ENCODE results near the gene ALMS1.

Gene ALMS1

GRCh38 chr2:73385504-73386341, at the start of gene ALMS1:
Gene ALMS1 (plus strand): TSS chr2:73385836. CDS start chr2:73385869, 33 bp downstream.
- Histone ChIP-seq H3K36me3 (ENCODE audit: low read length) (0 out of 2 replicates have a peak, but pooled peaks cover 4% of the 10 kb centered on the region), H3K9me3 (ENCODE audit: insufficient read depth, low read length) (no peaks in the 10 kb centered on the region), H3K9ac (ENCODE audit: low read length) (peak within 1 kb of the TSS; percentile 78), H3K9me2 (replicated peaks; ENCODE audit: insufficient read depth, low read length) (no peaks in the 10 kb centered on the region), H3K27me3 (ENCODE audit: low read length) (no peaks in the 10 kb centered on the region), H3K4me2 (ENCODE audit: low read depth, low read length, poor library complexity, severe bottlenecking) (peak within 1 kb of the TSS; percentile 93), H3K27ac (ENCODE audit: low read depth, low read length) (peak within 1 kb of the TSS; percentile 79), H2AFZ (ENCODE audit: low read depth, low read length, severe bottlenecking) (peak within 1 kb of the TSS; percentile 99), H3F3A (ENCODE audit: insufficient read depth) (no peaks in the 10 kb centered on the region), H3K4me3 (ENCODE audit: insufficient read depth, low read length, poor library complexity, severe bottlenecking) (peak within 1 kb of the TSS; percentile 85), H4K20me1 (ENCODE audit: low read depth, low read length) (peaks cover 5% of the 10 kb centered on the region; the same call in 1 of the 2 replicates), H3K79me2 (ENCODE audit: insufficient read depth, low read length) (peaks cover 44% of the 10 kb centered on the region)
- TF ChIP-seq EZH2phosphoT487 (conservative IDR thresholded peaks at IDR 0.05; ENCODE audit: low read length) = no peak
- no peak for TF ChIP-seq CTCF (IDR thresholded peaks at IDR 0.05; ENCODE audit: insufficient read depth, low read length, poor library complexity, severe bottlenecking)

- TF ChIP-seq EZH2phosphoT487 (conservative IDR thresholded peaks at IDR 0.05; ENCODE audit: low read length) (no peak), CTCF (IDR thresholded peaks at IDR 0.05; ENCODE audit: insufficient read depth, low read length, poor library complexity, severe bottlenecking) (no peak)
- H3K4me3 ChIP-seq (ENCODE audit: insufficient read depth, low read length, poor library complexity, severe bottlenecking) = no peak overlapping the region
- H3K36me3 ChIP-seq (ENCODE audit: low read length) = no peaks in the 10 kb centered on the region
- no peaks in the 10 kb centered on the region for H3F3A ChIP-seq (ENCODE audit: insufficient read depth)
- H3K9me3 ChIP-seq (ENCODE audit: insufficient read depth, low read length) = no peaks in the 10 kb centered on the region
- no peak overlapping the region for H3K9ac ChIP-seq (ENCODE audit: low read length)
- H3K79me2 ChIP-seq (ENCODE audit: insufficient read depth, low read length) = no peaks in the 10 kb centered on the region
- peak overlapping the region; percentile 14 for H3K4me2 ChIP-seq (ENCODE audit: low read depth, low read length, poor library complexity, severe bottlenecking)
- no peaks in the 10 kb centered on the region for H4K20me1 ChIP-seq (ENCODE audit: low read depth, low read length)
- H3K27ac ChIP-seq (ENCODE audit: low read depth, low read length) = no peak overlapping the region
- H3K27me3 ChIP-seq (ENCODE audit: low read length) = no peaks in the 10 kb centered on the region
- no peaks in the 10 kb centered on the region for H3K9me2 ChIP-seq (replicated peaks; ENCODE audit: insufficient read depth, low read length)
- no peak overlapping the region for H2AFZ ChIP-seq (ENCODE audit: low read depth, low read length, severe bottlenecking)
Measured at GRCh38 chr2:73337828-73338227, 47.8 kb upstream of the ALMS1 start.

- H3K9me2 ChIP-seq (replicated peaks; ENCODE audit: insufficient read depth, low read length) = no peaks in the 10 kb centered on the region
- H2AFZ ChIP-seq (ENCODE audit: low read depth, low read length, severe bottlenecking) = no peak overlapping the region
- no peaks in the 10 kb centered on the region for H3K36me3 ChIP-seq (ENCODE audit: low read length)
- H4K20me1 ChIP-seq (ENCODE audit: low read depth, low read length) = no peaks in the 10 kb centered on the region
- H3F3A ChIP-seq (ENCODE audit: insufficient read depth) = no peaks in the 10 kb centered on the region
- H3K27ac ChIP-seq (ENCODE audit: low read depth, low read length) = no peak overlapping the region
- H3K9me3 ChIP-seq (ENCODE audit: insufficient read depth, low read length) = no peaks in the 10 kb centered on the region
- TF ChIP-seq CTCF (IDR thresholded peaks at IDR 0.05; ENCODE audit: insufficient read depth, low read length, poor library complexity, severe bottlenecking) (no peak), EZH2phosphoT487 (conservative IDR thresholded peaks at IDR 0.05; ENCODE audit: low read length) (no peak)
- no peak overlapping the region for H3K9ac ChIP-seq (ENCODE audit: low read length)
- no peaks in the 10 kb centered on the region for H3K27me3 ChIP-seq (ENCODE audit: low read length)
- no peaks in the 10 kb centered on the region for H3K79me2 ChIP-seq (ENCODE audit: insufficient read depth, low read length)
- H3K4me3 ChIP-seq (ENCODE audit: insufficient read depth, low read length, poor library complexity, severe bottlenecking) = no peak overlapping the region
- H3K4me2 ChIP-seq (ENCODE audit: low read depth, low read length, poor library complexity, severe bottlenecking) = no peak overlapping the region
Measured at GRCh38 chr2:73339201-73339600, 46.4 kb upstream of the ALMS1 start.
